Measurements from ENCODE around the gene RAB3GAP1.

Gene RAB3GAP1

GRCh38 chr2:135052042-135052876 is at the start of gene RAB3GAP1:
Gene RAB3GAP1, plus strand, starts transcription at chr2:135052292. Its CDS starts 16 bp downstream, at chr2:135052308.
- TF ChIP-seq GATA2 (IDR thresholded peaks at IDR 0.05; ENCODE audit: low read depth, low read length), result no peak
- no peak for TF ChIP-seq GATA3 (IDR thresholded peaks at IDR 0.05; ENCODE audit: low read depth, low read length)

- TF ChIP-seq GATA3 (IDR thresholded peaks at IDR 0.05; ENCODE audit: low read depth, low read length) (no peak), GATA2 (IDR thresholded peaks at IDR 0.05; ENCODE audit: low read depth, low read length) (no peak)
These were observed 49.3 kb upstream of the RAB3GAP1 start for GRCh38 chr2:135002836-135003235.

- no peak for TF ChIP-seq GATA2 (IDR thresholded peaks at IDR 0.05; ENCODE audit: low read depth, low read length)
- no peak for TF ChIP-seq GATA3 (IDR thresholded peaks at IDR 0.05; ENCODE audit: low read depth, low read length)
These were observed 47.9 kb upstream of the RAB3GAP1 start for GRCh38 chr2:135004005-135004746.

GRCh38 chr2:135005753-135006152 is 46.3 kb upstream of the RAB3GAP1 start:
- no peak for TF ChIP-seq GATA3 (IDR thresholded peaks at IDR 0.05; ENCODE audit: low read depth, low read length)
- no peak for TF ChIP-seq GATA2 (IDR thresholded peaks at IDR 0.05; ENCODE audit: low read depth, low read length)

GRCh38 chr2:135009339-135009738 is 42.8 kb upstream of the RAB3GAP1 start:
- no peak for TF ChIP-seq GATA2 (IDR thresholded peaks at IDR 0.05; ENCODE audit: low read depth, low read length)
- no peak for TF ChIP-seq GATA3 (IDR thresholded peaks at IDR 0.05; ENCODE audit: low read depth, low read length)

- TF ChIP-seq GATA2 (IDR thresholded peaks at IDR 0.05; ENCODE audit: low read depth, low read length) (no peak), GATA3 (IDR thresholded peaks at IDR 0.05; ENCODE audit: low read depth, low read length) (no peak)
These were observed 41.7 kb upstream of the RAB3GAP1 start for GRCh38 chr2:135010200-135010942.

- no peak for TF ChIP-seq GATA2 (IDR thresholded peaks at IDR 0.05; ENCODE audit: low read depth, low read length)
These were observed 40.5 kb upstream of the RAB3GAP1 start for GRCh38 chr2:135011633-135012032.

- TF ChIP-seq GATA2 (IDR thresholded peaks at IDR 0.05; ENCODE audit: low read depth, low read length) (no peak), GATA3 (IDR thresholded peaks at IDR 0.05; ENCODE audit: low read depth, low read length) (no peak)
These were observed 30.5 kb upstream of the RAB3GAP1 start for GRCh38 chr2:135021618-135022017.

- TF ChIP-seq GATA2 (IDR thresholded peaks at IDR 0.05; ENCODE audit: low read depth, low read length), result no peak
- no peak for TF ChIP-seq GATA3 (IDR thresholded peaks at IDR 0.05; ENCODE audit: low read depth, low read length)
These were observed 28.9 kb upstream of the RAB3GAP1 start for GRCh38 chr2:135022952-135023880.

GRCh38 chr2:135023886-135024485 is 28.1 kb upstream of the RAB3GAP1 start:
- TF ChIP-seq GATA2 (IDR thresholded peaks at IDR 0.05; ENCODE audit: low read depth, low read length), result no peak

GRCh38 chr2:135029481-135030134 is 22.5 kb upstream of the RAB3GAP1 start:
- TF ChIP-seq GATA3 (IDR thresholded peaks at IDR 0.05; ENCODE audit: low read depth, low read length), result no peak
- TF ChIP-seq GATA2 (IDR thresholded peaks at IDR 0.05; ENCODE audit: low read depth, low read length), result no peak

- TF ChIP-seq GATA3 (IDR thresholded peaks at IDR 0.05; ENCODE audit: low read depth, low read length), result no peak
- no peak for TF ChIP-seq GATA2 (IDR thresholded peaks at IDR 0.05; ENCODE audit: low read depth, low read length)
These were observed 21.3 kb upstream of the RAB3GAP1 start for GRCh38 chr2:135030826-135031225.

All from SH-SY5Y (cell line).